K562 (cell line): Measurements from ENCODE around the gene HRC. TPM values are rescaled to one million over a fixed set of nuclear protein-coding genes. Genes with fewer than 3 reads are reported as not detected.
A peak's percentile ranks its signal among the peaks of the same experiment; 100 is the strongest.

ENCODE experiments used
- BCOR ChIP-seq: fragments of 450-650 bp; IDR thresholded peaks from 2 replicates; pipeline ENCODE4 v1.6.1; 2016
- CBX1 ChIP-seq: sonication (generic); IDR thresholded peaks from 2 replicates; pipeline ENCODE4 v1.6.1; 2016; ENCODE audit warnings: antibody characterized with exemption, low read depth, mild to moderate bottlenecking
- ETV5 ChIP-seq: sonication (generic); formaldehyde crosslinking; IDR thresholded peaks from 2 replicates; pipeline ENCODE4 v1.4.0; 2020; ENCODE audit warnings: low read depth, mild to moderate bottlenecking, missing genetic modification reagents
- HDAC8 ChIP-seq: fragments of 450-650 bp; IDR thresholded peaks from 2 replicates; pipeline ENCODE4 v1.6.1; 2016; ENCODE audit warnings: mild to moderate bottlenecking, missing genetic modification characterization, moderate library complexity, missing compliant biosample characterization
- KAT7 ChIP-seq: sonication (generic); formaldehyde crosslinking; IDR thresholded peaks from 2 replicates; pipeline ENCODE4 v1.8.0; 2022; ENCODE audit warnings: missing genetic modification reagents, mild to moderate bottlenecking, borderline replicate concordance
- MBD2 ChIP-seq: sonication (generic); IDR thresholded peaks from 2 replicates; pipeline ENCODE4 v1.6.1; 2016; ENCODE audit warnings: low read depth, borderline replicate concordance
- NFIC ChIP-seq: fragments of 450-650 bp; IDR thresholded peaks from 2 replicates; pipeline ENCODE4 v1.6.1; 2017; ENCODE audit warnings: mild to moderate bottlenecking, inconsistent platforms
- NFIX ChIP-seq: fragments of 250-450 bp; sonication (Bioruptor Pico); IDR thresholded peaks from 2 replicates; pipeline ENCODE4 v1.4.0; 2020; ENCODE audit warnings: low read depth, mild to moderate bottlenecking, moderate library complexity
- POLR2AphosphoS2 ChIP-seq: IDR thresholded peaks from 2 replicates; pipeline ENCODE4 v1.6.1; 2012; ENCODE audit warnings: low read length, improper control_type of control experiment
- POLR2G ChIP-seq: fragments of 200-400 bp; formaldehyde crosslinking; IDR thresholded peaks from 2 replicates; pipeline ENCODE4 v1.6.1; 2017; ENCODE audit warnings: low read depth, mild to moderate bottlenecking, antibody characterized with exemption, low read length, moderate library complexity
- RBM22 ChIP-seq: fragments of 200-400 bp; formaldehyde crosslinking; IDR thresholded peaks from 2 replicates; pipeline ENCODE4 v1.6.1; 2018; ENCODE audit warnings: low read length, low read depth; ENCODE audit not compliant: poor library complexity, severe bottlenecking
- SAFB ChIP-seq: fragments of 200-400 bp; formaldehyde crosslinking; IDR thresholded peaks from 2 replicates; pipeline ENCODE4 v1.6.1; 2017; ENCODE audit warnings: low read depth, low read length, borderline replicate concordance
- SIX5 ChIP-seq, 2 experiments: IDR thresholded peaks; 2 replicates each; pipeline ENCODE4 v1.6.1; 2011; ENCODE audit warnings: low read length in 2 of 2, borderline replicate concordance in 1 of 2, low read depth in 1 of 2, mild to moderate bottlenecking in 1 of 2, moderate library complexity in 1 of 2; ENCODE audit not compliant: insufficient read depth in 1 of 2
- STAT5B ChIP-seq: fragments of 250-450 bp; sonication (Bioruptor Pico); IDR thresholded peaks from 2 replicates; pipeline ENCODE4 v1.8.0; 2021; ENCODE audit warnings: mild to moderate bottlenecking, inconsistent platforms
- THAP12 ChIP-seq: fragments of 250-450 bp; sonication (Bioruptor Pico); IDR thresholded peaks from 2 replicates; pipeline ENCODE4 v1.9.0; 2021; ENCODE audit warnings: mild to moderate bottlenecking, inconsistent platforms
- VEZF1 ChIP-seq: fragments of 200-800 bp; sonication (Bioruptor generic); IDR thresholded peaks from 2 replicates; pipeline ENCODE4 v1.6.1; 2017; ENCODE audit warnings: missing genetic modification characterization, missing compliant biosample characterization
- ZNF263 ChIP-seq: sonication (generic); formaldehyde crosslinking; IDR thresholded peaks from 2 replicates; pipeline ENCODE4 v1.8.0; 2022; ENCODE audit warnings: mild to moderate bottlenecking, missing genetic modification reagents, borderline replicate concordance
- polyA plus RNA-seq, 8 experiments: library from polyadenylated mRNA; depleted of rRNA in 4 of 8; stranded (reverse) in 5 of 8; unstranded in 3 of 8; fragments of >200 nt; fragmentation: Nextera tagmentation in 2 of 8; fragmentation: Illumina TruSeq in 1 of 8; extraction: Ambion mirVana in 2 of 8; extraction: Trizol in 1 of 8; gene quantifications; 2 replicates each; pipeline versions ENCODE4 v1.2.1 to v1.2.3, GENCODE V29; 2011 to 2014; ENCODE audit warnings: inconsistent platforms in 1 of 8, missing spikeins in 1 of 8
- total RNA-seq, 7 experiments: library from RNA; depleted of rRNA in 6 of 7; stranded (reverse); fragments of >200 nt in 6 of 7; fragmentation: Illumina TruSeq in 2 of 7; extraction: Trizol in 2 of 7; gene quantifications; 2 replicates each; pipeline versions ENCODE4 v1.2.1 to v1.2.3, GENCODE V29; 2011 to 2021; ENCODE audit warnings: low replicate concordance in 1 of 7
- TF ChIP-seq, protein P1 (sequence below): fragments of 250-450 bp; sonication (Bioruptor Pico); IDR thresholded peaks from 2 replicates; pipeline ENCODE4 v1.4.0; 2020; ENCODE audit warnings: borderline replicate concordance
- TF ChIP-seq, protein P2 (sequence below): fragments of 450-650 bp; formaldehyde crosslinking; IDR thresholded peaks from 2 replicates; pipeline ENCODE4 v1.4.0; 2022; ENCODE audit warnings: missing genetic modification characterization

HRC gene
- total and polyA plus RNA-seq, 9 of the 15 experiments (the other 6 are each of a cell fraction or from before 2014, with no cell fraction given): 0.66 to 18.7 (median 13.1) TPM

DNA sequence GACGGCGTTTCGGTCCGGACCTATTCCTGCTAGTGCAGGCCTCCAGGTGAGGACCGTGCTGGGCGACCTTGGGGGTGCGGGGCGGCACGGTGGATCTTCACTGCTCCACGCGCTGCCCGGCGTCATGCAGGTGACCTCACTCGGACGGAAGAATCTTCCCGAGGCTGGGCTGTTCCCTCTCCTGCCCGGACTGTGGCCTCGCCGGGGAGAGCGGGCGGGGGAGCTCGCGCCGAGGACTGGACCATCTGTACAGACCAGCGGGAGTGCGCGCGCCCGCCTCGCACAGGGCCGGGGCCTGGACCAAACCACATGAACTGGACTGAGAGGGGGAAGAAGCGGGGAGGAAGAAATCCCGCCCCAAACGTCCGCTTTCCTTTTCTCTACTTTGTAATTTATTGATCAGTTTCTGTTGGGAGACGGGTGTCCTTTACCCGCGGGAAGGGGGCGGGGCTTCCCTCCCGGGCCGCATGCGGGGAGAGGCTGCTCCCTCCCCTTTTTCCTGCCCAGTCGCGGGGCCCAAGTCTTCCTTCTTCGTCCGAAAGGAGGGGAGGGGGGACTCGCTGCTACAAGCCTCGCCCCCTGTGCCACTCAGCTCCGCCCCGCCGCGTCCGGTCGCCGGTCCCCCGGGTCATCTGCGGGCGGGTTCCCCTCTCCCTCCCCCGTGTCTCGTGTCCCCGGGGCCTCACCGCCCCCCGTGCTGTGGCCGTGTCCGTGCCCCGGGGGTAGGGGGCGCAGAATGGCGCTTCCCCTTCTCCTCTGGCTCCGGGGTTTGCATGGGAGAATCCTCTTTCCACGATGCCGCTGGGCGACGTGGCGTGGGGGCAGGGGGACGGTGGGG lies 4.9 kb downstream of the HRC start (continued):
- peak; percentile 87 for TF ChIP-seq POLR2G
- peak; percentile 20; the same call in 1 of the 2 replicates for TF ChIP-seq BCOR
- peak; percentile 40; the same call in 1 of the 2 replicates for TF ChIP-seq ETV5 (CRISPR knock-in tag)
- TF ChIP-seq NFIC: 0 out of 2 replicates have a peak, but pooled peaks have one; percentile 24
- peak; percentile 67; the same call in 1 of the 2 replicates for TF ChIP-seq SAFB
- TF ChIP-seq, protein P1, sequence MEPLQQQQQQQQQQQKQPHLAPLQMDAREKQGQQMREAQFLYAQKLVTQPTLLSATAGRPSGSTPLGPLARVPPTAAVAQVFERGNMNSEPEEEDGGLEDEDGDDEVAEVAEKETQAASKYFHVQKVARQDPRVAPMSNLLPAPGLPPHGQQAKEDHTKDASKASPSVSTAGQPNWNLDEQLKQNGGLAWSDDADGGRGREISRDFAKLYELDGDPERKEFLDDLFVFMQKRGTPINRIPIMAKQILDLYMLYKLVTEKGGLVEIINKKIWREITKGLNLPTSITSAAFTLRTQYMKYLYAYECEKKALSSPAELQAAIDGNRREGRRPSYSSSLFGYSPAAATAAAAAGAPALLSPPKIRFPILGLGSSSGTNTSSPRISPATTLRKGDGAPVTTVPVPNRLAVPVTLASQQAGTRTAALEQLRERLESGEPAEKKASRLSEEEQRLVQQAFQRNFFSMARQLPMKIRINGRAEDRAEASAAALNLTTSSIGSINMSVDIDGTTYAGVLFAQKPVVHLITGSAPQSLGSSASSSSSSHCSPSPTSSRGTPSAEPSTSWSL (CRISPR knock-in tag): 0 out of 2 replicates have a peak, but pooled peaks have one; percentile 50
- no peak for TF ChIP-seq HDAC8
- TF ChIP-seq KAT7 (CRISPR knock-in tag): peak; percentile 4; the same call in 1 of the 2 replicates
- TF ChIP-seq STAT5B (CRISPR knock-in tag): no peak
- peak; percentile 81 for TF ChIP-seq POLR2AphosphoS2
- no peak for TF ChIP-seq NFIX
- TF ChIP-seq MBD2: peak; percentile 92
- TF ChIP-seq CBX1: peak; percentile 40; the same call in 1 of the 2 replicates
- TF ChIP-seq VEZF1 (CRISPR knock-in tag): peak; percentile 81
- no peak; the same call in 1 of the 2 replicates for TF ChIP-seq THAP12 (CRISPR knock-in tag)
- TF ChIP-seq, protein P2, sequence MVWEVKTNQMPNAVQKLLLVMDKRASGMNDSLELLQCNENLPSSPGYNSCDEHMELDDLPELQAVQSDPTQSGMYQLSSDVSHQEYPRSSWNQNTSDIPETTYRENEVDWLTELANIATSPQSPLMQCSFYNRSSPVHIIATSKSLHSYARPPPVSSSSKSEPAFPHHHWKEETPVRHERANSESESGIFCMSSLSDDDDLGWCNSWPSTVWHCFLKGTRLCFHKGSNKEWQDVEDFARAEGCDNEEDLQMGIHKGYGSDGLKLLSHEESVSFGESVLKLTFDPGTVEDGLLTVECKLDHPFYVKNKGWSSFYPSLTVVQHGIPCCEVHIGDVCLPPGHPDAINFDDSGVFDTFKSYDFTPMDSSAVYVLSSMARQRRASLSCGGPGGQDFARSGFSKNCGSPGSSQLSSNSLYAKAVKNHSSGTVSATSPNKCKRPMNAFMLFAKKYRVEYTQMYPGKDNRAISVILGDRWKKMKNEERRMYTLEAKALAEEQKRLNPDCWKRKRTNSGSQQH: peak; percentile 60; the same call in 1 of the 2 replicates
- TF ChIP-seq SIX5 (IDR thresholded peaks at IDR 0.05; ENCODE audit: borderline replicate concordance in 1 of 2, insufficient read depth in 1 of 2, low read depth in 1 of 2, low read length in 2 of 2): peak; percentile 20 to 57; a peak in 2 of 4 replicates
- peak; percentile 70 for TF ChIP-seq RBM22
- peak; percentile 66 for TF ChIP-seq ZNF263 (CRISPR knock-in tag)
